ENCODE data around the gene SNTA1.
"Not testable (repeated sequence)": the region's sequence is repeated elsewhere in the genome, so short reads cannot be mapped to it uniquely, and the experiment has no call there.

Gene SNTA1

DNA sequence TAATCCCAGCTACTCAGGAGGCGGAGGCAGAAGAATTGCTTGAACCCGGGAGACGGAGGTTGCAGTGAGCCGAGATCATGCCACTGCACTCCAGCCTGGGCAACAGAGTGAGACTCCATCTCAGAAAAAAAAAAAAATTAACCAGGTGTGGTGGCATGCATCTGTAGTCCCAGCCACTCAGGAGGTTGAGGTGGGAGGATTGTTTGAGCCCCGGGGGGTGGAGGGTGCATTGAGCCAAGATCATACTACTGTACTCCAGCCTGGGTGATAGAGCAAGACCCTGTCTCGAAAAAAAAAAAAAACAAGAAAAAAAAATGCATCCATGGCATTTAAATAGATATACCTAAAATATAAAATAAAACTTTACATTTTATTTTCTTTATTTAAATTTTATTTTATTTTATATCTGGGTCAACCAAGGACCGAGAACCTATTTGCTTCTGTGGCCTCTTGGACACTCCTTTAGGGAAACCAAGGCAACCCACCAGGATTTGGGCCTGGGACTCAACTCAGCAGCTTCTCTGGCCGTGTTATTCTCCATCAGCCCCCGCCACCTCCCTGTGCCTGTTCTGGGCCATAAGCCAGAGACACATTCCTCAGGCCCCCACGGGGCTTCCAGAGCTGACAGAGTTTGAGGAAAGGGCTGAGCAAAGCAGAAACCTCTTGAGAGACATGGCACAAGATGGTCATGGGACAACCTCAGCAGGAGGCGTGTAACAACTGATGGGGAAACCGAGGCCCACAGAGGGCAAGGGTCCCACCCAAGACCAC, 6.2 kb downstream of the SNTA1 start:
- Mint-ChIP-seq H3K9me3 (no peaks in the 10 kb centered on the region), H3K36me3 (ENCODE audit: low read depth) (peaks cover 5% of the 10 kb centered on the region), H3K27ac (no peak overlapping the region), H3K4me3 (no peak overlapping the region), H3K4me1 (no peaks in the 10 kb centered on the region), H3K27me3 (ENCODE audit: low read depth, poor library complexity) (peaks cover 12% of the 10 kb centered on the region)
- no peak for DNase-seq
- TF ChIP-seq, protein P1, sequence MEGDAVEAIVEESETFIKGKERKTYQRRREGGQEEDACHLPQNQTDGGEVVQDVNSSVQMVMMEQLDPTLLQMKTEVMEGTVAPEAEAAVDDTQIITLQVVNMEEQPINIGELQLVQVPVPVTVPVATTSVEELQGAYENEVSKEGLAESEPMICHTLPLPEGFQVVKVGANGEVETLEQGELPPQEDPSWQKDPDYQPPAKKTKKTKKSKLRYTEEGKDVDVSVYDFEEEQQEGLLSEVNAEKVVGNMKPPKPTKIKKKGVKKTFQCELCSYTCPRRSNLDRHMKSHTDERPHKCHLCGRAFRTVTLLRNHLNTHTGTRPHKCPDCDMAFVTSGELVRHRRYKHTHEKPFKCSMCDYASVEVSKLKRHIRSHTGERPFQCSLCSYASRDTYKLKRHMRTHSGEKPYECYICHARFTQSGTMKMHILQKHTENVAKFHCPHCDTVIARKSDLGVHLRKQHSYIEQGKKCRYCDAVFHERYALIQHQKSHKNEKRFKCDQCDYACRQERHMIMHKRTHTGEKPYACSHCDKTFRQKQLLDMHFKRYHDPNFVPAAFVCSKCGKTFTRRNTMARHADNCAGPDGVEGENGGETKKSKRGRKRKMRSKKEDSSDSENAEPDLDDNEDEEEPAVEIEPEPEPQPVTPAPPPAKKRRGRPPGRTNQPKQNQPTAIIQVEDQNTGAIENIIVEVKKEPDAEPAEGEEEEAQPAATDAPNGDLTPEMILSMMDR (IDR thresholded peaks at IDR 0.05), result no peak

GRCh38 chr20:33434434-33434833, 9.1 kb downstream of the SNTA1 start:
- DNase-seq, result no peak
- Mint-ChIP-seq H3K4me1 (no peaks in the 10 kb centered on the region), H3K27ac (no peak overlapping the region), H3K4me3 (no peak overlapping the region), H3K36me3 (ENCODE audit: low read depth) (peaks cover 5% of the 10 kb centered on the region), H3K27me3 (ENCODE audit: low read depth, poor library complexity) (peaks cover 5% of the 10 kb centered on the region), H3K9me3 (no peaks in the 10 kb centered on the region)
- TF ChIP-seq, protein P1 (IDR thresholded peaks at IDR 0.05), result no peak

DNA sequence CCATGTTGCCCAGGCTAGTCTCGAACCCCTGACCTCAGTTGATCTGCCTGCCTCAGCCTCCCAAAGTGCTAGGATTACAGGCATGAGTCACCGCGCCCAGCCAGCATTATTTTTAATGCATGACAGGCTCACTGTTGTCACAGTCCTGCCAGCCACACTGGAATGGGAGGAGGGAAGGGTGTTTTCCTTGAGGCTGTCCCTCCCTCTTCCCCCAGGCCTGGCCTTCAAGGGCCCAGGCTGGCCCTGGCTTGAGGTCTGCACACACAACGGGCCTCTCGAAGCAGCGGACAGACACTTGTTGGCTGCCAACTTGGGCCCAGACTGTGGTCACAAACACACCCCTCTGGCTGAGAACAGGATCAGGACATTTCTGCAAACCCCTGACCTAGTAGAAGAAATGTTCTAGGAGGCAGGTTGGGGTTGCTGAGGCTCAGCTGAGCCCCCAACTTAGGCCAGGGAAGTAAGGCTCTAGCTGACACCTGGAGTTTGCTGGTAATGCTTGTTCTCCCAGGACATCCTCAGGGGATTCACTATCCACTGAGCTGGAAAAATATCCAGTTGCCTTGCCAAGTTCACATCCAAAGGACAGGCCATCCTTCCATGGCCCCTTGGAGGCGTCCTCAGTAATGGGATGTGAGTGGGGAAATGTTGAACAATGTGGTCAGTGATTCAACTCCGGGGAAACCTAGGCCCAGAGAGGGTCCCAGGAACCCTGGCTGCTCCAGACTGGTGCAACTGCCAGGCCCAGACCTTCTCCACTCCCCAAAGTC, 9.9 kb downstream of the SNTA1 start:
- Mint-ChIP-seq H3K27me3 (ENCODE audit: low read depth, poor library complexity) (peaks cover 5% of the 10 kb centered on the region), H3K9me3 (no peaks in the 10 kb centered on the region), H3K4me3 (no peak overlapping the region), H3K27ac (no peak overlapping the region), H3K36me3 (ENCODE audit: low read depth) (peaks cover 5% of the 10 kb centered on the region), H3K4me1 (no peaks in the 10 kb centered on the region)
- no peak for DNase-seq
- TF ChIP-seq, protein P1 (IDR thresholded peaks at IDR 0.05), result no peak

DNA sequence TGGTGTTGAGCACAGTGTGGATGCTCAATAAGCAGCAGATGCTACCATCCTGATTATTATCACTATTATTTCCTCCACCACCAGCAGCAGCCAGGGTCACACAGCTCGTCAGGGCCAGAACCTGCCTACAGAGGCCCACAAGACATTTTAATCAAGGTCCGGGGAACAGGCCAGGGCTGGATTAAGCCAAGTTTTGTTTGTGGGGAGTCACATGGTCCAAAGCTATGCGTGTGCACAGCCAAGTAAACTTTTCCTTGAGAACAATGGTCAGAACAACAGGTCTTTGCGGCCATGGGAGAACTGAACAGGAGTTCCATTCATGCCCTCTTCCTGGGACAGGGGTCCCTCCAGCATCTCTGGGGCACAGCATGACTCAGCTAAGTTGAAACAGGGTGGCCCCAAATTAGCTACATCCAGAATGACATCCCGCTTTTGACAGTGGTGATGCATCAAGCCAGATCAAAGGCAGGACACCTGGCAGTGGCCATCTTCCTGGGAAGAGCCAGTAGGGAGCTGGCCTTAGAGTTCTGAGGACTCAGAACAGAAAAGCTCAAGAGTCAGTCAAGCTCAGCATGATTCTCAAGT, 11.7 kb downstream of the SNTA1 start:
- Mint-ChIP-seq H3K4me1 (no peaks in the 10 kb centered on the region), H3K36me3 (ENCODE audit: low read depth) (peaks cover 5% of the 10 kb centered on the region), H3K27me3 (ENCODE audit: low read depth, poor library complexity) (peaks cover 5% of the 10 kb centered on the region), H3K4me3 (no peak overlapping the region), H3K27ac (no peak overlapping the region), H3K9me3 (no peaks in the 10 kb centered on the region)
- TF ChIP-seq, protein P1 (IDR thresholded peaks at IDR 0.05), result no peak
- no peak for DNase-seq

DNA sequence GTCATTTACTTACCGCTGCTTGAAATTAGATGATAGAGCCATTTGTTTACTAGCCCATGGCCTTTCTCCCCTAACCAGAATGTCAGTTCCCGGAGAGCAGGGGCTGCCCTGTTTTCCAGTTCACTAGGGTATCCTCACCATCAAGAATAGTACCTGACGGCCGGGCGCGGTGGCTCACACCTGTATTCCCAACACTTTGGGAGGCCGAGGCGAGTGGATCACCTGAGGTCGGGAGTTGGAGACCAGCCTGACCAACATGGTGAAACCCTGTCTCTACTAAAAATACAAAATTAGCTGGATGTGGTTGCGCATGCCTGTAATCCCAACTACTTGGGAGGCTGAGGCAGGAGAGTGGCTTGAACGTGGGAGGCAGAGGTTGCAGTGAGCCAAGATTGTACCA, 19.7 kb downstream of the SNTA1 start:
- not testable (repeated sequence) for H3K4me3 Mint-ChIP-seq; DNase-seq; H3K36me3 Mint-ChIP-seq (ENCODE audit: low read depth); H3K4me1 Mint-ChIP-seq; H3K9me3 Mint-ChIP-seq; H3K27ac Mint-ChIP-seq; H3K27me3 Mint-ChIP-seq (ENCODE audit: low read depth, poor library complexity)

- no peaks in the 10 kb centered on the region for H3K36me3 Mint-ChIP-seq (ENCODE audit: low read depth)
These were observed 20.3 kb downstream of the SNTA1 start for GRCh38 chr20:33423141-33423834.

More at GRCh38 chr20:33423141-33423834, 20.3 kb downstream of the SNTA1 start:
- TF ChIP-seq, protein P1 (IDR thresholded peaks at IDR 0.05), result no peak
- Mint-ChIP-seq H3K4me3 (no peak overlapping the region), H3K27me3 (ENCODE audit: low read depth, poor library complexity) (no peaks in the 10 kb centered on the region), H3K27ac (peak overlapping the region; percentile 61), H3K9me3 (no peaks in the 10 kb centered on the region), H3K4me1 (no peaks in the 10 kb centered on the region)
- DNase-seq, result no peak
